ENCODE measurements around the gene S100A6.

The S100A6 gene

GRCh38 chr1:153544453-153545066 is 8.8 kb upstream of the S100A6 start:
- H3K4me3 ChIP-seq (ENCODE audit: control insufficient read depth, low read depth, low read length) = peak overlapping the region; percentile 73
- no peak for DNase-seq (ENCODE audit: low read depth)
- TF ChIP-seq CTCF (conservative IDR thresholded peaks at IDR 0.05; ENCODE audit: control insufficient read depth, insufficient read depth, low read depth, low read length) = no peak

GRCh38 chr1:153543736-153544135 is 7.9 kb upstream of the S100A6 start:
- peak overlapping the region; percentile 73 for H3K4me3 ChIP-seq (ENCODE audit: control insufficient read depth, low read depth, low read length)
- TF ChIP-seq CTCF (conservative IDR thresholded peaks at IDR 0.05; ENCODE audit: control insufficient read depth, insufficient read depth, low read depth, low read length) = no peak
- DNase-seq (ENCODE audit: low read depth) = no peak

GRCh38 chr1:153542956-153543711 is 7.3 kb upstream of the S100A6 start:
- DNase-seq (ENCODE audit: low read depth) = peak; percentile 54
- TF ChIP-seq CTCF (conservative IDR thresholded peaks at IDR 0.05; ENCODE audit: control insufficient read depth, insufficient read depth, low read depth, low read length) = no peak
- peak overlapping the region; percentile 73 for H3K4me3 ChIP-seq (ENCODE audit: control insufficient read depth, low read depth, low read length)

GRCh38 chr1:153541641-153542590 is 6.1 kb upstream of the S100A6 start:
- no peak for DNase-seq (ENCODE audit: low read depth)
- H3K4me3 ChIP-seq (ENCODE audit: control insufficient read depth, low read depth, low read length) = no peak overlapping the region
- no peak for TF ChIP-seq CTCF (conservative IDR thresholded peaks at IDR 0.05; ENCODE audit: control insufficient read depth, insufficient read depth, low read depth, low read length)

GRCh38 chr1:153540394-153541361 is 4.9 kb upstream of the S100A6 start, which contains the start of gene S100A5:
TSS of gene S100A5 (minus strand) at chr1:153540934. CDS start at chr1:153540191, 743 bp downstream.
- H3K4me3 ChIP-seq (ENCODE audit: control insufficient read depth, low read depth, low read length) = no peak within 1 kb of the TSS
- DNase-seq (ENCODE audit: low read depth) = peak; percentile 76
- TF ChIP-seq CTCF (conservative IDR thresholded peaks at IDR 0.05; ENCODE audit: control insufficient read depth, insufficient read depth, low read depth, low read length) = no peak

All from fibroblast of mammary gland (primary cell).